NCI-H2171 treated with DMSO at 0.1 percent for 48 hours (cell line): ENCODE measurements around the gene GRAP2.
"Not testable (repeated sequence)": the region's sequence is repeated elsewhere in the genome, so short reads cannot be mapped to it uniquely, and the experiment has no call there.

Source experiments
- DNase-seq: peaks from one replicate; lab custom pipeline; 2025; lab: John Stamatoyannopoulos, UW

GRAP2 gene

GRCh38 chr22:39967103-39967829 is 66.4 kb downstream of the GRAP2 start:
- DNase-seq = no peak

- no peak for DNase-seq
These were observed 67.4 kb downstream of the GRAP2 start for GRCh38 chr22:39967996-39968972.

GRCh38 chr22:39970742-39971141 is 69.9 kb downstream of the GRAP2 start:
- no peak for DNase-seq

GRCh38 chr22:39972641-39973040 is 71.8 kb downstream of the GRAP2 start:
- DNase-seq = no peak

- DNase-seq = no peak
These were observed 72.8 kb downstream of the GRAP2 start for GRCh38 chr22:39973656-39974055.

- DNase-seq = no peak
These were observed 73.2 kb downstream of the GRAP2 start for GRCh38 chr22:39974065-39974464.

- no peak for DNase-seq
These were observed 78.2 kb downstream of the GRAP2 start for GRCh38 chr22:39979048-39979447.

- DNase-seq = no peak
These were observed 78.6 kb downstream of the GRAP2 start for GRCh38 chr22:39979458-39979857.

GRCh38 chr22:39980596-39980995 is 79.7 kb downstream of the GRAP2 start:
- DNase-seq = no peak

GRCh38 chr22:39983346-39983745 is 82.5 kb downstream of the GRAP2 start:
- DNase-seq = no peak

GRCh38 chr22:39984006-39984405 is 83.1 kb downstream of the GRAP2 start:
- no peak for DNase-seq

- no peak for DNase-seq
These were observed 83.9 kb downstream of the GRAP2 start for GRCh38 chr22:39984746-39985145.

- no peak for DNase-seq
These were observed 84.6 kb downstream of the GRAP2 start for GRCh38 chr22:39985383-39986035.

- DNase-seq = no peak
These were observed 87.7 kb downstream of the GRAP2 start for GRCh38 chr22:39988386-39989114.

GRCh38 chr22:39989633-39990032 is 88.7 kb downstream of the GRAP2 start:
- no peak for DNase-seq

- no peak for DNase-seq
These were observed 89.8 kb downstream of the GRAP2 start for GRCh38 chr22:39990686-39991085.

GRCh38 chr22:39991159-39991860 is 90.4 kb downstream of the GRAP2 start:
- DNase-seq = no peak

- DNase-seq = no peak
These were observed 91.4 kb downstream of the GRAP2 start for GRCh38 chr22:39992088-39992826.

GRCh38 chr22:39992894-39993293 is 92.0 kb downstream of the GRAP2 start:
- DNase-seq = not testable (repeated sequence)

- DNase-seq = no peak
These were observed 93.2 kb downstream of the GRAP2 start for GRCh38 chr22:39994041-39994565.
